HK-2 (cell line): ENCODE data around the gene ATXN7.

Source experiments
- DNase-seq: peaks from one replicate; pipeline ENCODE4 v3.0.0-alpha.2; 2018; ENCODE audit not compliant: unreplicated experiment

Gene ATXN7

GRCh38 chr3:63988943-63989342, 125.3 kb downstream of the ATXN7 start:
- no peak for DNase-seq

GRCh38 chr3:63990204-63990603, 126.5 kb downstream of the ATXN7 start:
- no peak for DNase-seq

- DNase-seq = no peak
Observed at GRCh38 chr3:63990733-63991132, 127.1 kb downstream of the ATXN7 start.

- DNase-seq = no peak
Observed at GRCh38 chr3:63991666-63992065, 128.0 kb downstream of the ATXN7 start.

- no peak for DNase-seq
Observed at GRCh38 chr3:63992516-63993209, 129.0 kb downstream of the ATXN7 start.

GRCh38 chr3:63993653-63994079, 130.0 kb downstream of the ATXN7 start:
- DNase-seq = peak; percentile 28

- no peak for DNase-seq
Observed at GRCh38 chr3:63995086-63995485, 131.4 kb downstream of the ATXN7 start.

GRCh38 chr3:63998852-63999754, 135.4 kb downstream of the ATXN7 start:
- no peak for DNase-seq

- DNase-seq = no peak
Observed at GRCh38 chr3:64000453-64001055, 136.9 kb downstream of the ATXN7 start.

GRCh38 chr3:64002233-64002632, 138.6 kb downstream of the ATXN7 start:
- no peak for DNase-seq

- DNase-seq = no peak
Observed at GRCh38 chr3:64003589-64003988, 139.9 kb downstream of the ATXN7 start.

GRCh38 chr3:64008017-64008416, 144.3 kb downstream of the ATXN7 start:
- DNase-seq = no peak

- DNase-seq = no peak
Observed at GRCh38 chr3:64008487-64009351, 145.1 kb downstream of the ATXN7 start.

- no peak for DNase-seq
Observed at GRCh38 chr3:64009528-64009927, 145.9 kb downstream of the ATXN7 start.

GRCh38 chr3:64010199-64010598, 146.5 kb downstream of the ATXN7 start:
- DNase-seq = no peak

GRCh38 chr3:64011685-64012084, 148.0 kb downstream of the ATXN7 start:
- peak; percentile 12 for DNase-seq

GRCh38 chr3:64016941-64017620, 153.4 kb downstream of the ATXN7 start:
- no peak for DNase-seq

GRCh38 chr3:64019271-64019670, 155.6 kb downstream of the ATXN7 start:
- no peak for DNase-seq

- DNase-seq = no peak
Observed at GRCh38 chr3:64019879-64020278, 156.2 kb downstream of the ATXN7 start.

GRCh38 chr3:64021922-64022321, 158.3 kb downstream of the ATXN7 start:
- DNase-seq = no peak
